ENCODE results near the gene EPB41.
"Not testable (repeated sequence)": the region's sequence is repeated elsewhere in the genome, so short reads cannot be mapped to it uniquely, and the experiment has no call there.

GRCh38 chr1:29131056-29131455 lies 216.7 kb downstream of the EPB41 start:
- not testable (repeated sequence) for TF ChIP-seq CTCF, POLR2A (IDR thresholded peaks at IDR 0.05)
